SU-DHL-6 (cell line): ENCODE measurements around the gene PTPRE.

Source experiments
- EZH2phosphoT487 ChIP-seq: fragments of 200-600 bp; sonication (generic), shearing (Covaris generic); conservative IDR thresholded peaks from 2 replicates; pipeline ENCODE4 v1.6.1; 2018; ENCODE audit warnings: mild to moderate bottlenecking, antibody characterized with exemption, low read length, moderate library complexity, mixed read lengths
- TF ChIP-seq, protein P1 (sequence below): fragments of 200-600 bp; sonication (generic); IDR thresholded peaks from one replicate; pipeline ENCODE4 v1.5.1; 2017; ENCODE audit warnings: antibody characterized with exemption, mild to moderate bottlenecking, low read length, moderate library complexity; ENCODE audit not compliant: insufficient read depth, poor library complexity, severe bottlenecking

DNA sequence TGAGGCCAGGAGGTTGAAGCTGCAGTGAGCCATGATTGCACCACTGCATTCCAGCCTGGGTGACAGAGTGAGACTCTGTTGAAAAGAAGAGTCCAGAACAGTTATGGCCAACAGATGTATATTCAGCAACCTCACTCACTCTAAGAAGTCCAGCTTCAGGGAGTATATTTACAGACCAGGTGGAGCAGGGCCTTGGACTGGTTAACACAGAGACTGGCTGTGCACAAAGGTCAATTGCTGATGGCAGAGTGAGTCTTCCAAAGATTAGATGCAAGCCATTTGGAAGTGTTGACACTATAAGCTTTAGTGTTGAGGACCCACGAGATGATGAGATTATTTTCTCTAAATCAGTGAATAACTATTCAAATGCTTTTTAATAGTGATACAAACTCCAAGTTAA, 39.1 kb upstream of the PTPRE start:
- TF ChIP-seq, protein P1, sequence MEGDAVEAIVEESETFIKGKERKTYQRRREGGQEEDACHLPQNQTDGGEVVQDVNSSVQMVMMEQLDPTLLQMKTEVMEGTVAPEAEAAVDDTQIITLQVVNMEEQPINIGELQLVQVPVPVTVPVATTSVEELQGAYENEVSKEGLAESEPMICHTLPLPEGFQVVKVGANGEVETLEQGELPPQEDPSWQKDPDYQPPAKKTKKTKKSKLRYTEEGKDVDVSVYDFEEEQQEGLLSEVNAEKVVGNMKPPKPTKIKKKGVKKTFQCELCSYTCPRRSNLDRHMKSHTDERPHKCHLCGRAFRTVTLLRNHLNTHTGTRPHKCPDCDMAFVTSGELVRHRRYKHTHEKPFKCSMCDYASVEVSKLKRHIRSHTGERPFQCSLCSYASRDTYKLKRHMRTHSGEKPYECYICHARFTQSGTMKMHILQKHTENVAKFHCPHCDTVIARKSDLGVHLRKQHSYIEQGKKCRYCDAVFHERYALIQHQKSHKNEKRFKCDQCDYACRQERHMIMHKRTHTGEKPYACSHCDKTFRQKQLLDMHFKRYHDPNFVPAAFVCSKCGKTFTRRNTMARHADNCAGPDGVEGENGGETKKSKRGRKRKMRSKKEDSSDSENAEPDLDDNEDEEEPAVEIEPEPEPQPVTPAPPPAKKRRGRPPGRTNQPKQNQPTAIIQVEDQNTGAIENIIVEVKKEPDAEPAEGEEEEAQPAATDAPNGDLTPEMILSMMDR: no peak
- TF ChIP-seq EZH2phosphoT487: no peak
